ENCODE data around the gene UBE2E2. TPM values are rescaled to one million over a fixed set of nuclear protein-coding genes. Genes with fewer than 3 reads are reported as not detected.

UBE2E2 gene
- polyA plus RNA-seq, 1 donor = 15.4 TPM

- no peak for DNase-seq
- no peaks in the 10 kb centered on the region for H3K4me1 ChIP-seq (ENCODE audit: control insufficient read depth, insufficient read depth, low read length)
- no peaks in the 10 kb centered on the region for H3K27me3 ChIP-seq (ENCODE audit: control insufficient read depth, insufficient read depth, low read length)
- no peak overlapping the region for H3K4me3 ChIP-seq (ENCODE audit: low read length)
- 83% methylated on average over 1 of the region's 2 CpGs for WGBS (ENCODE audit: insufficient coverage, low lambda C conversion rate)
- no peak overlapping the region for H3K27ac ChIP-seq (ENCODE audit: low read length)
- no peaks in the 10 kb centered on the region for H3K36me3 ChIP-seq (ENCODE audit: control insufficient read depth, insufficient read depth, low read length)
- no peaks in the 10 kb centered on the region for H3K9me3 ChIP-seq (ENCODE audit: control insufficient read depth, low read depth, low read length)
These were observed 246.9 kb downstream of the UBE2E2 start for GRCh38 chr3:23450051-23450450.

DNA sequence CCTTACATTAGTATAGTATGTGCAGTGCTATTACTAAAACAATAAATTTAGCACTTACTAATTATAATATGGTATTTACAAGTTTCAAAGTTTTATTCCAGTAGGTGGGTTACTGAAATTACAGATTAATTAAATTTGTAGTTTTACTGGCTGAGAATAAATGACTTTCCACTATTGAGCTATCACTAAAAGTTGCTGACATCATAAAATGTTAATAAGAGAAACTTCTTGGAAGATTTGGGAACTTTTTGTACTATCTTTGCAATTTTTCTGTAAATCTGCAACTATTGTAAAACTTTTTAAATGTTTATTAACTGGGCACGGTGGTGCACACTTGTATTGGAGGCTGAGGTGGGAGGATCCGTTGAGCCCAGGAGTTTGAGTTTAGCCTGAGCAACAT, 247.7 kb downstream of the UBE2E2 start:
- Histone ChIP-seq H3K9me3 (ENCODE audit: control insufficient read depth, low read depth, low read length) (no peaks in the 10 kb centered on the region), H3K36me3 (ENCODE audit: control insufficient read depth, insufficient read depth, low read length) (no peaks in the 10 kb centered on the region), H3K4me3 (ENCODE audit: low read length) (no peak overlapping the region), H3K4me1 (ENCODE audit: control insufficient read depth, insufficient read depth, low read length) (no peaks in the 10 kb centered on the region), H3K27ac (ENCODE audit: low read length) (no peak overlapping the region), H3K27me3 (ENCODE audit: control insufficient read depth, insufficient read depth, low read length) (no peaks in the 10 kb centered on the region)
- whole genome bisulfite sequencing (ENCODE audit: insufficient coverage, low lambda C conversion rate) = no CpG with 5 or more reads among the region's 2 CpGs
- DNase-seq = no peak

DNA sequence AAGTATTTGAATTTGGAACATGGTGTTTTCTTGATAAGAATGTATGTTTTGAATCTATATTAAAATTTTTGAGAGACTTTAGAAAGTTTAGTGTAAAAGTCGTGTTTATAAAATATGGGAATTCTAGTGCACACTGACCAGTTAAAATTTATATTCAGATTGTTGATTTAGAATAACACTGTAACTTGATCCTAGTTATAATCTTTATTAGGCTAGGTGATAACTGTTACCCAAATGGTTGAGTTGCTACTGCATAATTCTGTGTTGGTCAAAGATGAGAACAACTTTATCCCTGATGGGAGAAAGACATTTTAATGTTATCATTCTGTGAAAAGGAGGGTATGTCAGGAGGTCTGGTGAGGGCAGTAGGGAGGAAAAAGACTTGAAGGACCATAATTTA, 249.3 kb downstream of the UBE2E2 start:
- H3K9me3 ChIP-seq (ENCODE audit: control insufficient read depth, low read depth, low read length) = no peaks in the 10 kb centered on the region
- no peak overlapping the region for H3K27ac ChIP-seq (ENCODE audit: low read length)
- WGBS (ENCODE audit: insufficient coverage, low lambda C conversion rate) = 89% methylated on average over 1 of the region's 1 CpG
- H3K4me3 ChIP-seq (ENCODE audit: low read length) = no peak overlapping the region
- H3K36me3 ChIP-seq (ENCODE audit: control insufficient read depth, insufficient read depth, low read length) = no peaks in the 10 kb centered on the region
- no peak for DNase-seq
- no peaks in the 10 kb centered on the region for H3K27me3 ChIP-seq (ENCODE audit: control insufficient read depth, insufficient read depth, low read length)
- no peaks in the 10 kb centered on the region for H3K4me1 ChIP-seq (ENCODE audit: control insufficient read depth, insufficient read depth, low read length)

- WGBS (ENCODE audit: insufficient coverage, low lambda C conversion rate) = no CpG with 5 or more reads among the region's 3 CpGs
- H3K27ac ChIP-seq (ENCODE audit: low read length) = no peak overlapping the region
- no peak for DNase-seq
These were observed 252.0 kb downstream of the UBE2E2 start for GRCh38 chr3:23455084-23455483.

DNA sequence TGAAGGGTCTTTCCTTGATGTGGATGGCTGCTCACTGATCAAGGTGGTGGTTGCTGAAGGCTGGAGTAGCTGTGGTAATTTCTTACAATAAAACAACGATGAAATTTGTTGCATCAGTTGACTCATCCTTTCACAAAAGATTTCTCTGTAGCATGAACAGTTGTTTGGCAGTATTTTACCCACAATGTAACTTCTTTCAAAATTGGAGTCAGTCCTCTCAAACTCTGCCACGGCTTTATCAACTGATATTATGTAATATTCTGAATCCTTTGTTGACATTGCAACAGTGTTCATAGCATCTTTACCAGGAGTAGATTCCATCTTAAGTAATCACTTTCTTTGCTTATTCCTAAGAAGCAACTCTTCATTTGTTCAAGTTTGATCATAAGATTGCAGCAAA, 252.6 kb downstream of the UBE2E2 start:
- Histone ChIP-seq H3K36me3 (ENCODE audit: control insufficient read depth, insufficient read depth, low read length) (no peaks in the 10 kb centered on the region), H3K27ac (ENCODE audit: low read length) (no peak overlapping the region), H3K4me3 (ENCODE audit: low read length) (no peak overlapping the region), H3K9me3 (ENCODE audit: control insufficient read depth, low read depth, low read length) (no peaks in the 10 kb centered on the region), H3K27me3 (ENCODE audit: control insufficient read depth, insufficient read depth, low read length) (no peaks in the 10 kb centered on the region), H3K4me1 (ENCODE audit: control insufficient read depth, insufficient read depth, low read length) (no peaks in the 10 kb centered on the region)
- no CpG with 5 or more reads among the region's 2 CpGs for WGBS (ENCODE audit: insufficient coverage, low lambda C conversion rate)
- DNase-seq = no peak

More at GRCh38 chr3:23455084-23455483, 252.0 kb downstream of the UBE2E2 start:
- Histone ChIP-seq H3K4me1 (ENCODE audit: control insufficient read depth, insufficient read depth, low read length) (no peaks in the 10 kb centered on the region), H3K27me3 (ENCODE audit: control insufficient read depth, insufficient read depth, low read length) (no peaks in the 10 kb centered on the region), H3K36me3 (ENCODE audit: control insufficient read depth, insufficient read depth, low read length) (no peaks in the 10 kb centered on the region), H3K4me3 (ENCODE audit: low read length) (no peak overlapping the region), H3K9me3 (ENCODE audit: control insufficient read depth, low read depth, low read length) (no peaks in the 10 kb centered on the region)

DNA sequence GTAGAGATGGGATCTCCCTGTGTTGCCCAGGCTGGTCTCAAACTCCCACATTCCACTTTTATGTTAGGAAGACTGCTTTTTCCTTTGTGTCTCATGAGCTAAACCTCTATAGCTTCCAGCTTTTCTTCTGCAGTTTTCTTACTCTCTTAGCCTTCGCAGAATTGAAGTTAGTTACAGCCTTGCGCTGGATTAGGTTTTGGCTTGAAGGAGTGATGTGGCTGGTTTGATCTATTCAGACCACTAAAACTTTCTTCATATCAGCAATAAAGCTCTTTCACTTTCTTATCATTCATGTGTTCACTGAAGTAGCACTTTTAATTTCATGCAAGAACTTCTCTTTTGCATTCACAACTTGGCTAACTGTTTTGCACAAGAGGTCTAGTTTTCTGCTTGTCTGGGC, 254.6 kb downstream of the UBE2E2 start:
- no peaks in the 10 kb centered on the region for H3K9me3 ChIP-seq (ENCODE audit: control insufficient read depth, low read depth, low read length)
- H3K27me3 ChIP-seq (ENCODE audit: control insufficient read depth, insufficient read depth, low read length) = no peaks in the 10 kb centered on the region
- DNase-seq = no peak
- H3K36me3 ChIP-seq (ENCODE audit: control insufficient read depth, insufficient read depth, low read length) = no peaks in the 10 kb centered on the region
- WGBS (ENCODE audit: insufficient coverage, low lambda C conversion rate) = no CpG with 5 or more reads among the region's 2 CpGs
- no peaks in the 10 kb centered on the region for H3K4me1 ChIP-seq (ENCODE audit: control insufficient read depth, insufficient read depth, low read length)
- no peak overlapping the region for H3K4me3 ChIP-seq (ENCODE audit: low read length)
- H3K27ac ChIP-seq (ENCODE audit: low read length) = no peak overlapping the region

DNA sequence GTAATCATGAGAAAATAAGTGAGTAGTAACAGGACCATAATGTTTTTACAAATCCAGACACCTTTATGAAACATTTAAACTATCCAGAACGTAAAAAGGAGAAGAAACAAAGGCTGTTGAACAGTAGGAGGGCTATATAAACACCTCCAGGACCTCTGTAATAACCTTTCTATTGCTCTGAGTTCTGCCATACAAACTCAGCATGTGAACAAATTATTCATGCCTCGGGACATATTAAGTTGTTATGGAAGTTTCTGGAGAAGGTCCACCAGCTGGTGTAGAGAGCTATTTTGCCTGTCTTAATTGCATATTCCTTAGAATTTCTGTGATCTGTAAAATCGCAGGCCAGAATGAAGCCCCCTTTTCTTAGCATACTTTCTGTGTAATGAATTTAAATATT, 256.3 kb downstream of the UBE2E2 start:
- no peaks in the 10 kb centered on the region for H3K36me3 ChIP-seq (ENCODE audit: control insufficient read depth, insufficient read depth, low read length)
- no peaks in the 10 kb centered on the region for H3K4me1 ChIP-seq (ENCODE audit: control insufficient read depth, insufficient read depth, low read length)
- no peaks in the 10 kb centered on the region for H3K27me3 ChIP-seq (ENCODE audit: control insufficient read depth, insufficient read depth, low read length)
- no peak overlapping the region for H3K4me3 ChIP-seq (ENCODE audit: low read length)
- WGBS (ENCODE audit: insufficient coverage, low lambda C conversion rate) = 100% methylated on average over 1 of the region's 3 CpGs
- H3K27ac ChIP-seq (ENCODE audit: low read length) = no peak overlapping the region
- H3K9me3 ChIP-seq (ENCODE audit: control insufficient read depth, low read depth, low read length) = no peaks in the 10 kb centered on the region
- no peak for DNase-seq

DNA sequence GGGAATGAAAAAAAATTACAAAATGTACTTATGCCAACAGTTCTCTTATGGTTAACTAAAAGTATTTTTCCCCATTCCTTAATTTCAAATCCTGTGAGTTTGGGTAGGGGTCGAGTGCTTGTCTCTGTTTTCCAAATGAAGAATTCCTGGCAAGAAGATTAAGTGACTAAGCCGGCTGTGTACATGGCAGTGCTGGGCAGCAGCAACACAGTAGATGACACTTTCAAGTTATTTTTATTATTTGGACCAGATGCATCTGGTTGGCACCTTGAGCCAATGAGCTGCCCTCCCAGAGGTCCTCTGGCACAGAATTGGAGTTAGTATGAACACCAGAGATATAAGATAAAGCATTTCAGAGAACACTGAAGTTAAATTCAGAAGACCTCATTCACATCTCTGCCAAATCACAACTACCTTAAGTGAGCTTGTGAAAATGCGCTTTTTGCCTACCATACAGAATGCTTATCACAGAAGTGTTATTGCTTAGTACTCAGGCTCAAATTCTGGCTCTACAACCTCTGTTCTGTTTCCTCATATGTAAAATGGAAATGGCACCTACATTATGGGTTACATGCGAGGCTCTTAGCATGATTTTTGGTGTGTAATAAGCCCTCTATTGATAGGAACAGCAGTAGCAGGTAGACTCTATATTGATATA, 256.9 kb downstream of the UBE2E2 start:
- DNase-seq = no peak
- Histone ChIP-seq H3K9me3 (ENCODE audit: control insufficient read depth, low read depth, low read length) (no peaks in the 10 kb centered on the region), H3K4me1 (ENCODE audit: control insufficient read depth, insufficient read depth, low read length) (no peaks in the 10 kb centered on the region), H3K4me3 (ENCODE audit: low read length) (no peak overlapping the region), H3K27ac (ENCODE audit: low read length) (no peak overlapping the region), H3K27me3 (ENCODE audit: control insufficient read depth, insufficient read depth, low read length) (no peaks in the 10 kb centered on the region), H3K36me3 (ENCODE audit: control insufficient read depth, insufficient read depth, low read length) (no peaks in the 10 kb centered on the region)
- WGBS (ENCODE audit: insufficient coverage, low lambda C conversion rate) = 20% methylated on average over 1 of the region's 4 CpGs

DNA sequence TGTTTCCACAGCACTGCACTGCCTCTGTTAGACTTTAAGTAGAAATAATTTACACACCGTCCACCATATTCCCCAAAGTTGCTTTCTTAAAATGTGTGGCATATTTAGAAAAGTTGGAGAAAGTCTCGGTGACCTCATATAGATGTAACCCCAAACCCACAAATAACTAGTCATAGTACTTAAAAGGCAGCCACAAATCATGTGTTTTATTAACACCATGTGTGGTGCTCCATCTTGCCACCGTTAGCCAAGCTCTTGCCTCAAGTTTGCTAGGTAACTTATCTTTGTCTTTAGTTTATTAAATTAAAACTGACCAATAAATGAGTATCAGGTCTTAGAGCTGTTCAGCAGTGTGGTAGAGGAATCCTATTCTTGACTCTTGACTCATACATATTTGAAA, 257.9 kb downstream of the UBE2E2 start:
- DNase-seq = no peak
- Histone ChIP-seq H3K36me3 (ENCODE audit: control insufficient read depth, insufficient read depth, low read length) (no peaks in the 10 kb centered on the region), H3K4me1 (ENCODE audit: control insufficient read depth, insufficient read depth, low read length) (no peaks in the 10 kb centered on the region), H3K9me3 (ENCODE audit: control insufficient read depth, low read depth, low read length) (no peaks in the 10 kb centered on the region), H3K27ac (ENCODE audit: low read length) (no peak overlapping the region), H3K4me3 (ENCODE audit: low read length) (no peak overlapping the region), H3K27me3 (ENCODE audit: control insufficient read depth, insufficient read depth, low read length) (no peaks in the 10 kb centered on the region)
- WGBS (ENCODE audit: insufficient coverage, low lambda C conversion rate) = 100% methylated on average over 1 of the region's 3 CpGs

DNA sequence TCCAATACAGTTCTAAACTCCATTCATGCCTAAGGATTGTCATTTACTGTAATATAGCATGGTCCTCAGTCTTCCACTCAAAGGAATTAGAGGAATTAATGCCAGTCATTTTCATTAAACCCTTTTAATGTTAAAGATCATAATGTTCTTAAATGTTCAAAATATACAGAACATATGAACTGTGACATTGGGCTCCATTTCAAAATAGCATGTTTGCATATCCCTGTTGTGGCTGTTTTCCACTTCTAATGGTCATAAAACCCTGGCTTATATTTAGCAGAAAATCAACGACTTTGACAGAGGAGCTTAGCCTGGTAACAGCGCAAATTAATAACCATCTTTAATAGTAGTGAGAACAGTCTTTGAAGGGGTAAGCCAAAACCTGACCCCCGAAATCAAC, 260.7 kb downstream of the UBE2E2 start:
- H3K27me3 ChIP-seq (ENCODE audit: control insufficient read depth, insufficient read depth, low read length) = no peaks in the 10 kb centered on the region
- DNase-seq = no peak
- no peak overlapping the region for H3K4me3 ChIP-seq (ENCODE audit: low read length)
- no peaks in the 10 kb centered on the region for H3K36me3 ChIP-seq (ENCODE audit: control insufficient read depth, insufficient read depth, low read length)
- H3K9me3 ChIP-seq (ENCODE audit: control insufficient read depth, low read depth, low read length) = no peaks in the 10 kb centered on the region
- no peaks in the 10 kb centered on the region for H3K4me1 ChIP-seq (ENCODE audit: control insufficient read depth, insufficient read depth, low read length)
- H3K27ac ChIP-seq (ENCODE audit: low read length) = no peak overlapping the region
- WGBS (ENCODE audit: insufficient coverage, low lambda C conversion rate) = 40% methylated on average over 1 of the region's 3 CpGs

DNA sequence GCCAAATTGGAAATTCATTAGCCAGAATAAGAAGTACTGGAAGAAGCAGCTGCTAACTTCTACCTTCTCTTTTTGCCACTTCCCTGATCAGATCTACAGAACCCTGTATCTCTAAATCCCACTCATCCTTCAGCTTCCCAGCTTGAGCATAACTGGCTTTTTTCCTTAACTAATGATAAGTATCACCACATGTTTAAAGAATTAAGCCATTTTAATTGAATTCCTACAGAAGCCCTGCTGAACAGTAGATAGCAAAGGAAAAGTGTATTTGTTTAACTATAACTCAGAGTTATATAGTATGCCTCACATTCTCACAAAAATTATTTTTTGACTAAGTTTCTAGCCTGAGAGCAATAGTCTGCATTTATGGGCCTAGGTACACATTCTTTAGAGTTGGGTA, 262.4 kb downstream of the UBE2E2 start:
- Histone ChIP-seq H3K27ac (ENCODE audit: low read length) (no peak overlapping the region), H3K4me1 (ENCODE audit: control insufficient read depth, insufficient read depth, low read length) (no peaks in the 10 kb centered on the region), H3K9me3 (ENCODE audit: control insufficient read depth, low read depth, low read length) (no peaks in the 10 kb centered on the region), H3K27me3 (ENCODE audit: control insufficient read depth, insufficient read depth, low read length) (no peaks in the 10 kb centered on the region), H3K36me3 (ENCODE audit: control insufficient read depth, insufficient read depth, low read length) (no peaks in the 10 kb centered on the region), H3K4me3 (ENCODE audit: low read length) (no peak overlapping the region)
- DNase-seq = no peak
